ENCODE results near the gene POR. TPM values are rescaled to one million over a fixed set of nuclear protein-coding genes. Genes with fewer than 3 reads are reported as not detected.
"Not testable (repeated sequence)": the region's sequence is repeated elsewhere in the genome, so short reads cannot be mapped to it uniquely, and the experiment has no call there.

Gene POR
- total RNA-seq, 1 experiment from 2014 or later: 99.3 TPM

DNA sequence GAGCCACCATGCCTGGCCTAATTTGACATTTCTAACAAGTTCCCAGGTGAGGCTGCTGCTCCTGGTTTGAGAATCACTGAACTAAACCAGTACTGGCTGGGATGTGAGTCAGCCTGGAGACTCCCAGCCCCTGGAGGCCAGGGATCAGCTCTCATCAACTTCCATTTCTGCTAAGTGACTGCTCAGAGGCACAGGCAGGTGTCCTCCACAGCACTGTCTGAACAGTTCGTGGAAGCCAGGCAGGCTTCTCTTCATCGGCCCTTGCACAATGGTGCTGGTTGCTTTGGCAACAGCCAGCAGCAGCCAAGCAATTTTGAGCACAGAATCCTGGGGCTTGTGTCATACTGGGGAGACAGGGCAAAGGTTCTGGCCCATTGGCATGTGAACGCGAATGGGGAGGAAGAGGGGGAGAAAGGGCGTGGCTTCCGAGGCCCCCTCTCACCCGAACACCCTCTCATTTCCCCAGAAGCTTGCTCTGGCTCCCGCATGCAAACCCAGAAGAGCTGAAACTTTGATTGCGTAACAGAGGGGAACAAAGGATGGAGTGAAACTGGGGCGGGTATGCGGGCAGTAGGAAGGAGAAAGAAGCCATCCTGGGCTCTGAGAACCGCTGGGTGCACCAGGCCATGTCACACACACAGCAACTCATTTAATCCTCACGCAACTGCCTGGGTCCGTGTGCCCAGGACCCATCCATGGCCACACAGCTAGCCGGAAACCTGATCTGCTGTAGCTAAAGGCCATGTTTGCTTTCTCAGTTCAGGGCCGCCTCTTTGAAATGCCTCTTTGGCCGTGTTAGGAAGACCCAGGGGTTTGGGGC lies 9.0 kb upstream of the POR start:
- Histone ChIP-seq H3K27ac (ENCODE audit: low read depth, low read length, poor library complexity, severe bottlenecking) (no peak overlapping the region), H3K9me3 (ENCODE audit: low read depth, low read length, poor library complexity, severe bottlenecking) (no peaks in the 10 kb centered on the region), H3K4me3 (ENCODE audit: low read depth, low read length, poor library complexity, severe bottlenecking) (no peak overlapping the region), H3K36me3 (ENCODE audit: insufficient read depth, low read length, poor library complexity, severe bottlenecking) (no peaks in the 10 kb centered on the region), H3K27me3 (replicated peaks; ENCODE audit: insufficient read depth, low read depth, low read length, poor library complexity) (no peaks in the 10 kb centered on the region), H3K4me1 (ENCODE audit: insufficient read depth, low read length, poor library complexity, severe bottlenecking) (no peaks in the 10 kb centered on the region)
- intact Hi-C loops (cut with micrococcal nuclease; ENCODE audit: unreplicated experiment): no loop called here
- ChIA-PET CTCF (no interaction called here), POLR2A (ENCODE audit: low non-redundant PET) (interaction anchor here (0.6 kb wide), 1 partner anchor 45 kb away, joined by 3 read pairs; no protein-coding TSS in a partner anchor)
- DNase-seq (ENCODE audit: low spot score): peak; percentile 20
- TF ChIP-seq EZH2 (IDR thresholded peaks at IDR 0.05; ENCODE audit: borderline replicate concordance, low read depth, low read length, poor library complexity, severe bottlenecking): no peak
- TF ChIP-seq, protein P1, sequence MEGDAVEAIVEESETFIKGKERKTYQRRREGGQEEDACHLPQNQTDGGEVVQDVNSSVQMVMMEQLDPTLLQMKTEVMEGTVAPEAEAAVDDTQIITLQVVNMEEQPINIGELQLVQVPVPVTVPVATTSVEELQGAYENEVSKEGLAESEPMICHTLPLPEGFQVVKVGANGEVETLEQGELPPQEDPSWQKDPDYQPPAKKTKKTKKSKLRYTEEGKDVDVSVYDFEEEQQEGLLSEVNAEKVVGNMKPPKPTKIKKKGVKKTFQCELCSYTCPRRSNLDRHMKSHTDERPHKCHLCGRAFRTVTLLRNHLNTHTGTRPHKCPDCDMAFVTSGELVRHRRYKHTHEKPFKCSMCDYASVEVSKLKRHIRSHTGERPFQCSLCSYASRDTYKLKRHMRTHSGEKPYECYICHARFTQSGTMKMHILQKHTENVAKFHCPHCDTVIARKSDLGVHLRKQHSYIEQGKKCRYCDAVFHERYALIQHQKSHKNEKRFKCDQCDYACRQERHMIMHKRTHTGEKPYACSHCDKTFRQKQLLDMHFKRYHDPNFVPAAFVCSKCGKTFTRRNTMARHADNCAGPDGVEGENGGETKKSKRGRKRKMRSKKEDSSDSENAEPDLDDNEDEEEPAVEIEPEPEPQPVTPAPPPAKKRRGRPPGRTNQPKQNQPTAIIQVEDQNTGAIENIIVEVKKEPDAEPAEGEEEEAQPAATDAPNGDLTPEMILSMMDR (conservative IDR thresholded peaks at IDR 0.05; ENCODE audit: low read depth, low read length): no peak
- BruUV-seq (replicated peaks): no TSS peak

DNA sequence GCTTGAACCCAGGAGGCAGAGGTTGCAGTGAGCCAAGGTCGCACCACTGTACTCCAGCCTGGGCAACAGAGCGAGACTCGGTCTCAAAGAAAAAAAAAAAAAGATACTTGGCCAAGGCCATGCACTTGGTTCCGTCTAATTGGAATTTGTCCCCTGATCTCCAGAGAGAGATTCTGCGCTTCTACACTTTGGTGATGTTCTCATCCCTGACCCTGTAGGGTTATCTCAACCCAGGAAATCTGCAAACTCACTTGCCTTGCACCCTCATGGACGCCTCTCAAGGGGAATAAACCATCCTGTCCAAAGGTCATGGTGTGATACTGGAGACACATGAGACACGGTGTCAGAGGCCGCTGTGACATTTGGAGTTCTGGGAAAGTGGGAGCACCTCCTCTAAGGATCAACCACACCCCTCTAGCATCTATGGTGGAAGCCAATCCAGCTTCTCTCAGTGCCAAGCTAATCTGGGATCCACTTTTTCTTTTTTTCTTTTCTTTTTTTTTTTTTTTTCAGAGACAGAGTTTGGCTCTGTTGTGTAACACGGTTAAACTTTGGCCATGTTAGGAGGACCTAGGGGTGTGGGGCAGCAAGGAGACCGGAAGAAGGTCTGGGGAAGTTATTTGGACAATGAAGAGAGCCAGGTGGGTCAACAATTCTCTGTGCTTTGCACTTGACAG lies 7.8 kb upstream of the POR start:
- no peaks in the 10 kb centered on the region for H3K9me3 ChIP-seq (ENCODE audit: low read depth, low read length, poor library complexity, severe bottlenecking)
- no peaks in the 10 kb centered on the region for H3K27me3 ChIP-seq (replicated peaks; ENCODE audit: insufficient read depth, low read depth, low read length, poor library complexity)
- H3K36me3 ChIP-seq (ENCODE audit: insufficient read depth, low read length, poor library complexity, severe bottlenecking): no peaks in the 10 kb centered on the region
- CTCF ChIA-PET: no interaction called here
- POLR2A ChIA-PET (ENCODE audit: low non-redundant PET): no interaction called here
- no peak overlapping the region for H3K4me3 ChIP-seq (ENCODE audit: low read depth, low read length, poor library complexity, severe bottlenecking)
- H3K4me1 ChIP-seq (ENCODE audit: insufficient read depth, low read length, poor library complexity, severe bottlenecking): no peaks in the 10 kb centered on the region
- no peak overlapping the region for H3K27ac ChIP-seq (ENCODE audit: low read depth, low read length, poor library complexity, severe bottlenecking)
- TF ChIP-seq, protein P1 (conservative IDR thresholded peaks at IDR 0.05; ENCODE audit: low read depth, low read length): no peak
- no peak for TF ChIP-seq EZH2 (IDR thresholded peaks at IDR 0.05; ENCODE audit: borderline replicate concordance, low read depth, low read length, poor library complexity, severe bottlenecking)
- no TSS peak for BruUV-seq (replicated peaks)
- DNase-seq (ENCODE audit: low spot score): no peak
- intact Hi-C loops (cut with micrococcal nuclease; ENCODE audit: unreplicated experiment): no loop called here

DNA sequence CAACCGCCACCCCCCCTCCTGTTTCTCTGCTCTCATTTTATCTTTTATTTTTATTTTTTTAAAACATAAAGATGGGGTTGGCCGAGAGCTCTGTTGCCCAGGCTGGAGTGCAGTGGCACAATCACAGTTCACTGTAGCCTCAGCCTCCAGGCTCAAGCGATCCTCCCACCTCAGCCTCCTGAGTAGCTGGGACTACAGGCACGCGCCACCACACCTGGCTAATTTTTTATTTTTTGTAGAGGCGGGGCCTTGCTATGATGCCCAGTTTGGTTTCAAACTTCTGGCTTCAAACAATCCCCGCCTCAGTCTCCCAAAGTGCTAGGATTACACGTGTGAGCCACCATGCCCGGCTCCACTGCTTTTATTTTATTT lies 7.3 kb upstream of the POR start:
- H3K36me3 ChIP-seq (ENCODE audit: insufficient read depth, low read length, poor library complexity, severe bottlenecking); H3K9me3 ChIP-seq (ENCODE audit: low read depth, low read length, poor library complexity, severe bottlenecking); BruUV-seq (replicated peaks); H3K4me3 ChIP-seq (ENCODE audit: low read depth, low read length, poor library complexity, severe bottlenecking); DNase-seq (ENCODE audit: low spot score); intact Hi-C loops (cut with micrococcal nuclease; ENCODE audit: unreplicated experiment); H3K27ac ChIP-seq (ENCODE audit: low read depth, low read length, poor library complexity, severe bottlenecking); H3K4me1 ChIP-seq (ENCODE audit: insufficient read depth, low read length, poor library complexity, severe bottlenecking); POLR2A ChIA-PET (ENCODE audit: low non-redundant PET); H3K27me3 ChIP-seq (replicated peaks; ENCODE audit: insufficient read depth, low read depth, low read length, poor library complexity); CTCF ChIA-PET: not testable (repeated sequence)

Data from A673 (cell line).